Measurements from ENCODE around the gene PPM1H.
"Not testable (repeated sequence)": the region's sequence is repeated elsewhere in the genome, so short reads cannot be mapped to it uniquely, and the experiment has no call there.

PPM1H gene

GRCh38 chr12:62736596-62736995 lies 198.4 kb downstream of the PPM1H start:
- no peak for DNase-seq (ENCODE audit: low spot score)

- DNase-seq (ENCODE audit: low spot score): no peak
Observed at GRCh38 chr12:62732861-62733427, 202.0 kb downstream of the PPM1H start.

- DNase-seq (ENCODE audit: low spot score): no peak
Observed at GRCh38 chr12:62731055-62731820, 203.7 kb downstream of the PPM1H start.

- no peak for DNase-seq (ENCODE audit: low spot score)
Observed at GRCh38 chr12:62730649-62731048, 204.3 kb downstream of the PPM1H start.

- not testable (repeated sequence) for DNase-seq (ENCODE audit: low spot score)
Observed at GRCh38 chr12:62729579-62730544, 205.1 kb downstream of the PPM1H start.

GRCh38 chr12:62728741-62729140 lies 206.2 kb downstream of the PPM1H start:
- no peak for DNase-seq (ENCODE audit: low spot score)

GRCh38 chr12:62726471-62726980 lies 208.4 kb downstream of the PPM1H start:
- no peak for DNase-seq (ENCODE audit: low spot score)

GRCh38 chr12:62725781-62726180 lies 209.2 kb downstream of the PPM1H start:
- no peak for DNase-seq (ENCODE audit: low spot score)

GRCh38 chr12:62724947-62725451 lies 210.0 kb downstream of the PPM1H start:
- no peak for DNase-seq (ENCODE audit: low spot score)

GRCh38 chr12:62724285-62724684 lies 210.7 kb downstream of the PPM1H start:
- DNase-seq (ENCODE audit: low spot score): no peak

- no peak for DNase-seq (ENCODE audit: low spot score)
Observed at GRCh38 chr12:62722971-62723680, 211.8 kb downstream of the PPM1H start.

- no peak for DNase-seq (ENCODE audit: low spot score)
Observed at GRCh38 chr12:62720661-62721330, 214.2 kb downstream of the PPM1H start.

- no peak for DNase-seq (ENCODE audit: low spot score)
Observed at GRCh38 chr12:62720025-62720424, 214.9 kb downstream of the PPM1H start.

GRCh38 chr12:62718762-62719426 lies 216.1 kb downstream of the PPM1H start:
- no peak for DNase-seq (ENCODE audit: low spot score)

- DNase-seq (ENCODE audit: low spot score): no peak
Observed at GRCh38 chr12:62717643-62718042, 217.3 kb downstream of the PPM1H start.

GRCh38 chr12:62716866-62717525 lies 218.0 kb downstream of the PPM1H start:
- DNase-seq (ENCODE audit: low spot score): no peak

- no peak for DNase-seq (ENCODE audit: low spot score)
Observed at GRCh38 chr12:62716037-62716436, 218.9 kb downstream of the PPM1H start.

GRCh38 chr12:62714774-62715721 lies 219.9 kb downstream of the PPM1H start:
- no peak for DNase-seq (ENCODE audit: low spot score)
